ENCODE measurements around the gene FAM13A.

FAM13A gene

DNA sequence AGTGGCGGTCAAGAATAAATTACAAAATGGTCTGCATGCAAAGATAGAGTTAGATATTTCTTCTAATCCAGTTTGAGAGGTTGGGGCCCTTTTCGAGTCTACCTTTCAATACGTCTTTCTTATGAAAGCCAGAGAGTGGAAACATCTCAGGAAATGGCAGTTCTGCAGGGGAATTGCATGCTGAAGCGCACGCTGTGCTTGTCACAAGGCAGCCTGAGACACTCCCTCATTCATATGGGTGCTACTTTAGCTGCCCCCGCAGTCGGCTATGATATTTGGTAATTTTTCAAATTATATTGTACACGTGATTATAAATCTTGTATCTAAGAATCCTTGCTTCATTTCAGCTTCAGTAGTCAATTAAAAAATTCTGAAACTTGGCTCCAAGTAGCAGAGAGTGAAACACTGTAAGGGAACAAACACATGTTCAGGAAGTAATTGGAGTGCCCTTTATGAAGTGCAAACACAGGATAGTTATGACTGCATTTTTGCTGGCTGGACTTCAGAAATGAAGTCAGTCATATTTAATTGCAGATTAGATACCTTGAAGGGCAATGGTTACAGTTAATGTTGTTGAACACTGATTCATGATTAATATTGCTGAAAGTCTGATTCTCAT is 213.8 kb downstream of the FAM13A start:
- no peak for DNase-seq (ENCODE audit: low read depth)

- peak; percentile 66 for DNase-seq (ENCODE audit: low read depth)
Measured at GRCh38 chr4:88841635-88842034, 215.3 kb downstream of the FAM13A start.

GRCh38 chr4:88836216-88836615 is 220.8 kb downstream of the FAM13A start:
- DNase-seq (ENCODE audit: low read depth), result no peak

- DNase-seq (ENCODE audit: low read depth), result no peak
Measured at GRCh38 chr4:88831031-88831430, 226.0 kb downstream of the FAM13A start.

GRCh38 chr4:88830598-88830997 is 226.4 kb downstream of the FAM13A start:
- DNase-seq (ENCODE audit: low read depth), result no peak

GRCh38 chr4:88828842-88829571 is 228.0 kb downstream of the FAM13A start:
- DNase-seq (ENCODE audit: low read depth), result no peak

- no peak for DNase-seq (ENCODE audit: low read depth)
Measured at GRCh38 chr4:88827442-88827841, 229.5 kb downstream of the FAM13A start.

DNA sequence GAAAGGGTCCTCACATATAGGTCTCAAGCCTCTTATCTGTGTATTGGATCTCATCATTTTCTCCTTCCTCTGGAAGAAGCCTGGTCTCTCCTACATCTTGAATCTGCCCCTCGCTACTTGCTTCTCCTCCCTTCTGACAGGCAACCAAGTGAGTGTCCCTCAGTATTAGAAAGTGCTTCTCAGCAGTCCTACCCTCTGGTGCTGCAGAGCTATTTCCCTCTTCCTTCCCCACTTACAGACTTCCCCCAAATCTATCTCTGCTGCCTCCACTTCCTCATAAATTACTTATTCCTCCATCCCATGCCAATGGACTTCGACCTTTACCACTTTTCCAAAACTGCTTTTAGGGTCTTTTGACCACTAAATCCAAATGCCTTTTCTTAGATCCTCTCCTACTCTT is 230.2 kb downstream of the FAM13A start:
- DNase-seq (ENCODE audit: low read depth), result no peak

- no peak for DNase-seq (ENCODE audit: low read depth)
Measured at GRCh38 chr4:88825931-88826330, 231.1 kb downstream of the FAM13A start.

DNA sequence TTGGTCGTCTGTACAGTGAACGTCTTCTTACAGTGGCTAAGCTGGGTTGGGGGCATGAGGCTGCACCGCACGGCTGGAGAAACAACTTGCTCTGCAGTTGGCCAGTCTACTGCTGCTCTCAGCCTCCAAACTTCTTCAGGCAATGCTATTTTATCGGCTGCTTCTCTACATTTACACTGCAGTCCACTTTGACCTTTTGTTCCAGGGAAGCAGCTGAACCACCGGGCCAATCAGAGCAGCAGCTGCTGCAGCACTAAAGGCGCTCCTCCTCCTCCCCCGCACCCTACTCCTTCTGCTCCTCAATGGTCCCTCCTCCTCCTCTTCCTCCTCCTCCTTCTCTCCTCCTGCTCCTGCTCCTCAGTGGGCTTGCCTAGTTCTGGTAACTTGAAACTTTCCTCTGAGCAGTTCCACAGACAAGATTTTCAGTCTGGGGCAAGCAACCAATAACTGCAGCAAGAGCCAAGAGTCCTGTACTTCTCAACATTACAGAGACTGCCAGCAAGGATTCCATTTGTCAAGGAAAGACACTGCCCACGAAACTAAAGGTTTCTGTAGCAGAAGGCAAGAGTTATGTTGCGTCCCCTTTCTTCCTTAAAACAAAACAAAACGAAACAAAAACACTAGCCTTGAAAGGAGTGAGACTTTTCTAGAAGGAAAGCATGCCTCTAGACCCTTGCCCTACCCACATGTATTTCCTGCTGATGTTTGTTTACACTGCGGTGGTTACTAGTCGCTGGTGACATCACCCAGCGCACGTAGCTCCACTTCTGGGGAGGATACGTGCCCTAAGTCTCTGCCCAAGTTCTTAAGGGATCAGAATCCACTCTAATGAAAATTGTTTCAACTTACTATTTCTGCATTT is 233.7 kb downstream of the FAM13A start:
- DNase-seq (ENCODE audit: low read depth), result peak; percentile 98

DNA sequence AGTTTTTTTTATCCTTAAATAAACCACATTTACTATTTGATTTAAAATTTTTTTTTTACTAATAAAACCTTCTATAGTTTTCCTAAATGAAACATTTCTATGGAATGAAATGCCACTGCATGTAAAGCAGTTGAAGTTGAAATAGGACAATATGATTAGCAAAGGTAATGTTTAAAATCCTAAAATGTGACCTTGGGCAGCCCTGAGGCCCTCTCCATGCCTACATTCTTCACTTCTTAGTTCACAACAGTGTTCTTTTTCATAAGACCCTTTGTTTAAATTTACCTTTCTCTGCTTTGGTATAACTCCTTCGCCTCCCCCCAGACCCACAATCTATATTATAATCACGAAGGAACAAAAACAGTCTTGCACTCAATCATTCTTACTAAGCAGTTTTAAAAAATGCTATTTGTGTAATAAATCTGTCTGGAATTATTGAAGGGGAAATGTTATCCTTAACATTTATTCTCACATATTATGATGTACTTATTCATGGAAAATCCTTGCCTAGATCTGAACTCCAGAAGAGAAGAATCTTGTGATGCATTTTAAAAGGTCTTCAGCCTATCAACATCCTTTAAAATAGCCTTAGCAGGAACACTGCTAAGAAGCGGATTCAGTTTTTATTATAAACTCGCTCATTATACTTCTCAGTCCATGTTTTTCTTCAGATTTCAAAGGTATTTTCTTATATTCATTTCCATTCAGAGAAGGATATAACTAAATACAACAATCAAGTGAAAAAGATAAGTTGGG is 234.8 kb downstream of the FAM13A start:
- no peak for DNase-seq (ENCODE audit: low read depth)

DNA sequence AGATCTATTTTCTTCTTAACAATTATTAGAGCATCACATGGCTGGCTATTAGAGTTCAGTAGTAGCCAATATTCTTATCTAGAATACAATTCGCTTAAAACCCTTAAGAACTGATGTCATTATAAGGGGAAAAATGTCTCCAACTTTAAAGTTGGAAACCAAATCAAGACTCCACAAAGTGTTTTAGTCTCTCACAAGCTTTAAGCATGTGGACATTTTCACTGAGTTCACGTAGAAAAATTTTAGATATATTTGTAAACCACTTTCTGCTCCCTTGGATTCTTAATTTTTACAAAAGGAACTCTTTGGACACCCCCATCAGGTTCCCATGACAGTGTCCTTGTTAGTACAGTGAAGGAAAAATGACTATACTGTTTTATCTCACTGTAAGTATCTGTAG is 235.5 kb downstream of the FAM13A start:
- no peak for DNase-seq (ENCODE audit: low read depth)

DNA sequence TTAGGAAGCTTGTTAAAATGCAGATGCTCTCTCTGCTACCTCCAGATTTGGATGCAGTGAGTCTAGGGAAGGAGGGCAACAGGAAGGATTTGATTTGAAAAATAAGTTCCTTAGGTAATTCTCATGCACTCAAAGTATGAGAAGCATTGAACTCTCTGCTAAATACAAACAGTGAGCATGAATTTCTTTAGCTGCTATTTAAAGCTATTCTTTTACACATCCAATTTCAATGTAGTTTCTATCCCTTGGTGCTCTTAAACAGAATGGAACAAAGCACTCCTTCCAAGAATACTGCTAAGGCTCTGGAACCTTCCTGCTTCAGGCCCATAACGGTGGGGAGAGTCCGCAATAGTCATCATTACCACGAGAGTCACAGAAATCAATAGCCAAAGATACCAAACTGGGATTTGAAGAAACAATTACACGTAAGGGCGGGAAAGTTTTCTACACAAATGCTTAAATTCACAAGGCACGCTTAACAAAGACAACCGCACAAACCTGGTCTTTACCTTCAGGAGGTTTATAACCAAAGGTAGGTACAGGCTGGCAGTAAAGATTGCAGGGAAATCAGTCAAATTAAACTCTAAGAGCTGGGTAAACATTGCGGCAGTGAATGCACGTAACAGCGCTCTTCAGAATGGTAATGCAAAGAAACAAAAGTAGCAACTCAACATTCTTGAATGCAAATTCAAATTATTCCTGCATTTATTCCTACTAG is 236.1 kb downstream of the FAM13A start:
- no peak for DNase-seq (ENCODE audit: low read depth)

DNA sequence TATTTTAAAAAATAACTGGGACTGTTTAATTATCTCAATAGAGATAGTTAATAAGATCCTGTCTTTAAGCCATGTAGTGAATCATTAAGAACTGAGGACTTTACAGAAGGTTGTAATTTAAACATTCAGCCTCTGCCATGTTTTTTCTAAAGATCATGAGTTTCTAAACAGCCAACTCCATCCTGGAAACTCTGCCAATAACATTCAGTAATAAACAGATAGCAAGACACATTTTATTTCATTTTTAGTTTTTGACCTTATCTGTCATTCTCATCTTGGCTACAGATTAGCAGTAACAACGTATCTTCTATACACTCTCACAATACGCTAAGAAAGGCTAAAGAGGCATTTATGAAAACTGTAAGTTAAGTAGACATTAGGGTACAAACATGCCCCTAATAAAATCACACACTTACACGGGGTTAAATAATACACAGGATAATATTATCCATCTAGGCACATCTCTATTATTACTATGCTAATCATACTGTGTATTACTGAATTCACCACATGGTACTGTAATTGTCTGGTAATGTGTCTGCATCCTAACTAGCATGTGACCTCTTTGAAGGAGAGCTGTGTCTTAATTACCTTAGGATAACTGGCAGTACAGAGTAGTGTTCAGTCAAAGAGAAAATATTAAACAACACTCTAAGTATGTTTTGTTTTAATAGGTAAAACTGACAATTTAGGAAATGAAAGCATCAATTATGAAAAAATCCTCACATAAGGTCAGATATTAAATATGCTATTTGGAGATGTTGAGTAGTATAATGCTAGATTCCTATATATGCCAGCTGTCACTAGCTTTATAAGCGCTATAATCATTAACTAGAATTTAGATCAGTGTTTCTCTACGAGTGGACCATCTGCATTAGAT is 236.9 kb downstream of the FAM13A start:
- no peak for DNase-seq (ENCODE audit: low read depth)

GRCh38 chr4:88818631-88819470 is 238.1 kb downstream of the FAM13A start:
- DNase-seq (ENCODE audit: low read depth), result peak; percentile 49

DNA sequence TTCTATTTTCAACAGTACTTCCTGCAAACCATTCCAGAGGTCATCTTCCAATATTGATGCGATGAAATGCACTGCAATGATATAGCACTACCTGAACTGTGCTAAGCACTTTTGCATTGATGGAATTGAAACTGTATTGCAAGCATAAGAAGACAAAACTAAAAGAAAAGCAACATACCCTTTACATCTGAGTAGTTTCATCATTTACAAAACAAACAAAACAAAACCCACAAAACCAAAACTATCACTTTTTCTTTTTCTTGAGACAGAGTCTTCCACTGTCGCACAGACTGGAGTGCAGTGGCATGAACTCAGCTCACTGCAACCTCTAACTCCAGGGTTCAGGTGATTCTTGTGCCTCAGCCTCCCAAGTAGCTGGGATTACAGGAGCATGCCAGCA is 239.2 kb downstream of the FAM13A start:
- DNase-seq (ENCODE audit: low read depth), result no peak

DNA sequence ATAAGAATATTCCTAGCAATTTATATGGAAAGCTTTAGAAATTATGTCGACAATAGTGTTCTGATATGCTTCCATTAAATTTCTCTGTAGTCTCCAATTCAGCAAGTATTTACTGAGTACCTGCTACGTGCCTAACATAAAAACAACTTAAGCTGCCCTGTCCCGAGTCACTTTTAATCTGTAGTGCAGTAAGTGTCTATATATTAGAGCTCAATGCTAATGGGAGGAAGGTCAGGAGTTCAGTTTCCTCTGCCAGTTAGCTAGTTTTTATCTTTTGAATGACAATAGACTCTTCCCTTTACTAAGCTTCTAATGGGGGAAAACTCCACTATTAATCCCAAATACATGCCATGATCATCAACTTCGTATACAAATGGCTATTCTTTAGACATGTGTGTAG is 240.6 kb downstream of the FAM13A start:
- no peak for DNase-seq (ENCODE audit: low read depth)

DNA sequence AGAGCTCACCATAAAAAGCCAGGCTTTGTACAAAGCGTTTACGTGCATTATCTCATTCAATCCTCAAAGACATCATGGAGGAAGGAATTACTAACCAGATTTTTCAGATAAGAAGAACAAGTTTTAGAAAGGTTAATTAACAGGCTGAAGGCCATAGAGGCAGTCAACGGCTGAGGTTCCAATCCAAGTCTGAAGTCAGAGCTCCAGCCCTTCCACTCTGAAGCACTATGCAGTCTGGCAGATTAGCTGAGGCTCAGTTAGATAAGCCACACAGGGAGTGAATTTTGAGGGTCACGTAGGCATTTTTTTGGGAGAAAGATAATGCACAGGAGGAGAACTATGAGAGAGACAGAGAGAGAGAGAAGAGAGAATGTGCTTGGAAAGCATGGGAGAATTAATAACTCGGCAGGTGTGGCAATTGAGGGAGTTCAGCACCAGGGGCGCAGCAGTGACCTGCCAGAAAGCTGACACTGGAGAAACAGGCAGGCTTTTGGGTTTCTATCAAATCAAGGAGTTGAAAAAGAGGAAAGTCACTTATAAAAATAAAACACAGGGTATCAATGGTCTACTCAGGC is 242.9 kb downstream of the FAM13A start:
- no peak for DNase-seq (ENCODE audit: low read depth)

GRCh38 chr4:88813013-88813412 is 244.0 kb downstream of the FAM13A start:
- DNase-seq (ENCODE audit: low read depth), result no peak

All from fibroblast of the conjunctiva (primary cell).